Body of pancreas (tissue), 4 donors: Measurements from ENCODE around the gene CUL5. TPM values are rescaled to one million over a fixed set of nuclear protein-coding genes. Genes with fewer than 3 reads are reported as not detected.
"Not testable (repeated sequence)": the region's sequence is repeated elsewhere in the genome, so short reads cannot be mapped to it uniquely, and the experiment has no call there.

Experiments used
- ATAC-seq: fragments of 150-250 bp; one replicate; pipeline ENCODE4 v1.9.1; 2016
- DNase-seq, 4 donors: peaks; one replicate each; pipeline ENCODE4 v3.0.0-alpha.2; 2019
- H3K27ac ChIP-seq, 4 donors: fragments of 200-600 bp; sonication (generic); 1 replicate in 3 of 4; 2 replicates in 1 of 4; pipeline versions ENCODE4 v1.5.1 to v1.6.1; 2016 to 2019; ENCODE audit warnings: mild to moderate bottlenecking in 1 of 4, mixed read lengths in 1 of 4, moderate library complexity in 1 of 4
- H3K27me3 ChIP-seq, 2 donors: fragments of 200-600 bp; sonication (generic); one replicate each; pipeline ENCODE4 v1.6.0; 2016; ENCODE audit warnings: mild to moderate bottlenecking in 1 of 2
- H3K36me3 ChIP-seq, 2 donors: fragments of 200-600 bp; sonication (generic); replicated peaks in 1 of 2; 2 replicates each; pipeline ENCODE4 v1.5.1; 2016; ENCODE audit warnings: low read depth in 2 of 2; ENCODE audit not compliant: insufficient read depth in 1 of 2
- H3K4me1 ChIP-seq: fragments of 200-600 bp; sonication (generic); one replicate; pipeline ENCODE4 v1.6.0; 2016
- H3K4me3 ChIP-seq, 2 donors: fragments of 200-600 bp; sonication (generic); 1 replicate in 1 of 2; 2 replicates in 1 of 2; pipeline ENCODE4 v1.5.1; 2016 to 2019
- H3K9me3 ChIP-seq, 3 donors: fragments of 200-600 bp; sonication (generic); 1 replicate in 2 of 3; 2 replicates in 1 of 3; pipeline ENCODE4 v1.5.1; 2016
- POLR2A ChIP-seq, 3 donors: fragments of 450-650 bp; IDR thresholded peaks; one replicate each; pipeline ENCODE4 v1.6.1; 2016; ENCODE audit warnings: antibody characterized with exemption in 3 of 3, mild to moderate bottlenecking in 2 of 3
- WGBS, 2 donors: methylation state at CpG; one replicate each; pipeline ENCODE4 v1.1.5; 2017; 5-methylcytosine and 5-hydroxymethylcytosine counted together
- intact Hi-C: fragments of 100-400 bp; cut with DNase I; formaldehyde crosslinking; loops from one replicate; pipeline ENCODE4 v1.15.1; 2023
- total RNA-seq, 2 donors: library from RNA; depleted of rRNA; stranded (reverse); fragments of >200 nt; gene quantifications; one replicate each; pipeline ENCODE4 v1.1.0, GENCODE V29; 2016
- TF ChIP-seq, protein P1 (sequence below), 7 experiments: fragments of 450-650 bp in 4 of 7; fragments of 200-600 bp in 3 of 7; sonication (generic) in 3 of 7; IDR thresholded peaks; one replicate each; pipeline ENCODE4 v1.5.1; 2016 to 2019; ENCODE audit warnings: antibody characterized with exemption in 7 of 7

The CUL5 gene
- total RNA-seq, 2 donors from 2014 or later = 13.7 to 39.9 TPM

DNA sequence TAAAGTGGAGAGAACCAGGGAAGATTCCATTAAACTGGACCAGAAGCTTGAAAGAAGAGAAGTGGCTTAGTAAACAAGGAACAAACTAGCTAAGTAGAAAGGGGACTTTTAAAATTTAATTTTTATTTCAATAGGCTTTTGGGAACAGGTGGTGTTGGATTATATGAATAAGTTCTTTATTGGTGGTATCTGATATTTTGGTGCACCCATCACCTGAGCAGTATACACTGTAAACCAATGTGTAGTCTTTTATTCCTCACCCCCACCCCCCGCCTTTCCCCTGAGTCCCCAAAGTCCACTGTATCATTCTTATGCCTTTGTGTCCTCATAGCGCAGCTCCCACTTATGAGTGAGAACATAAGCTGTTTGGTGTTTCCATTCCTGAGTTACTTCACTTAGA is 120.1 kb downstream of the CUL5 start:
- DNase-seq (no peak), ATAC-seq (no peak)
- intact Hi-C loops = no loop called here
- H3K27me3 ChIP-seq = no peaks in the 10 kb centered on the region
- peaks cover 0 to 1% of the 10 kb centered on the region in 2 donors for H3K36me3 ChIP-seq
- WGBS, 2 donors = 95 to 96% methylated on average over 2 of the region's 2 CpGs
- peaks cover 46% of the 10 kb centered on the region for H3K4me1 ChIP-seq
- no peak overlapping the region for H3K27ac ChIP-seq
- no peaks in the 10 kb centered on the region for H3K9me3 ChIP-seq
- TF ChIP-seq, protein P1, sequence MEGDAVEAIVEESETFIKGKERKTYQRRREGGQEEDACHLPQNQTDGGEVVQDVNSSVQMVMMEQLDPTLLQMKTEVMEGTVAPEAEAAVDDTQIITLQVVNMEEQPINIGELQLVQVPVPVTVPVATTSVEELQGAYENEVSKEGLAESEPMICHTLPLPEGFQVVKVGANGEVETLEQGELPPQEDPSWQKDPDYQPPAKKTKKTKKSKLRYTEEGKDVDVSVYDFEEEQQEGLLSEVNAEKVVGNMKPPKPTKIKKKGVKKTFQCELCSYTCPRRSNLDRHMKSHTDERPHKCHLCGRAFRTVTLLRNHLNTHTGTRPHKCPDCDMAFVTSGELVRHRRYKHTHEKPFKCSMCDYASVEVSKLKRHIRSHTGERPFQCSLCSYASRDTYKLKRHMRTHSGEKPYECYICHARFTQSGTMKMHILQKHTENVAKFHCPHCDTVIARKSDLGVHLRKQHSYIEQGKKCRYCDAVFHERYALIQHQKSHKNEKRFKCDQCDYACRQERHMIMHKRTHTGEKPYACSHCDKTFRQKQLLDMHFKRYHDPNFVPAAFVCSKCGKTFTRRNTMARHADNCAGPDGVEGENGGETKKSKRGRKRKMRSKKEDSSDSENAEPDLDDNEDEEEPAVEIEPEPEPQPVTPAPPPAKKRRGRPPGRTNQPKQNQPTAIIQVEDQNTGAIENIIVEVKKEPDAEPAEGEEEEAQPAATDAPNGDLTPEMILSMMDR (IDR thresholded peaks at IDR 0.05) = no peak
- no peak for TF ChIP-seq POLR2A (IDR thresholded peaks at IDR 0.05)
- no peak overlapping the region for H3K4me3 ChIP-seq

DNA sequence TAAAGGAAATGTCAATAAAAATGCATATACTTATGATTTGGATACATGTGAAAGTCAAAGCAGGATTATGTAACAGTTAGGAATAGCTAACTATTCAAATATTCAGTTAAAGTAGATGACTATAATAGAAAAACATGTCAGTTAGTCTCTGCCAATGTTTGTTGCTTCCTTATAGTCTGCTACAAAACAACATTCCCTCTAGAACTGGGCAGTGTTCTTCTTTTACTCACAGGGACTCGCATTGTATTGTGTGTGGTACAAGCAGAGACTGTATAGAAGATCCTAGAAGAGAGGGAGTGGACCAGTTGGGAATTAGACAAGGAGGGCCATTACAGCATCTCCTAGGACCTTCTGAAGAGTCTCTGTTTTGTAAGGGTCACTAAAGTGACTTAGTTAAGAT is 123.3 kb downstream of the CUL5 start:
- peaks cover 0 to 3% of the 10 kb centered on the region in 2 donors for H3K36me3 ChIP-seq
- TF ChIP-seq, protein P1 (IDR thresholded peaks at IDR 0.05) = no peak
- TF ChIP-seq POLR2A (IDR thresholded peaks at IDR 0.05) = no peak
- H3K9me3 ChIP-seq = no peaks in the 10 kb centered on the region

DNA sequence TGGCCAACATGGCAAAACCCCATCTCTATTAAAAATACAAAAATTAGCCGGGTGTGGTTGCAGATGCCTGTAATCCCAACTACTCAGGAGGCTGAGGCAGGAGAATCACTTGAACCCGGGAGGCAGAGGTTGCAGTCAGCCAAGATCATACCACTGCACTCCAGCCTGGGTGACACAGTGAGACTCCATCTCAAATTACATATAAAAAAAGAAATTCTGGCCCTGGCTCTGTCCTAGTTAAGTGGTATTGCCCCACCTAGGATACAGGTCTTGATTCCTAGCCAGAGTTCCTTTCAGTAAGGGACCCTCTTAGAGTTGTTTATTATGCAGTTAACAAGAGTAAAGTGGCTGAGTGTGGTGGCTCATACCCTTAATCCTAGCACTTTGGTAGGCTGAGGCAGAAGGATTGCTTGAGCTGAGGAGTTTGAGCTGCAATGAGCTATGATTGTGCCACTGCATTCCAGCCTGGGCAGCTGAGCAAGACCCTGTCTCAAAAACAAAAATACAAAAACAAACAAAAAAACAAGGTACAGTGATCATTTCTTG is 124.4 kb downstream of the CUL5 start:
- ATAC-seq, intact Hi-C loops, H3K27ac ChIP-seq, H3K9me3 ChIP-seq, DNase-seq, H3K4me3 ChIP-seq, H3K27me3 ChIP-seq, H3K36me3 ChIP-seq: not testable (repeated sequence)
- 93 to 94% methylated on average over 2 of the region's 2 CpGs for WGBS, 2 donors
- peaks cover 15% of the 10 kb centered on the region for H3K4me1 ChIP-seq

More for the DNA sequence above, 123.3 kb downstream of the CUL5 start:
- peaks cover 24% of the 10 kb centered on the region for H3K4me1 ChIP-seq
- H3K27me3 ChIP-seq = no peaks in the 10 kb centered on the region
- intact Hi-C loops = no loop called here
- peak overlapping the region in 2 of 4 donors; percentile 18 to 34 for H3K27ac ChIP-seq
- H3K4me3 ChIP-seq = no peak overlapping the region
- DNase-seq (no peak), ATAC-seq (peak; percentile 53)
- WGBS, 2 donors = 59 to 84% methylated on average over 1 of the region's 1 CpG

- intact Hi-C loops = no loop called here
- Histone ChIP-seq H3K27ac (no peak overlapping the region), H3K27me3 (no peaks in the 10 kb centered on the region), H3K36me3 (peaks cover 0 to 6% of the 10 kb centered on the region in 2 donors), H3K9me3 (no peaks in the 10 kb centered on the region), H3K4me3 (no peak overlapping the region), H3K4me1 (peaks cover 13% of the 10 kb centered on the region)
- no peak for DNase-seq
- no peak for ATAC-seq
- TF ChIP-seq, protein P1 (IDR thresholded peaks at IDR 0.05) = no peak
- no peak for TF ChIP-seq POLR2A (IDR thresholded peaks at IDR 0.05)
- 72 to 74% methylated on average over 2 of the region's 2 CpGs for WGBS, 2 donors
These were observed 127.3 kb downstream of the CUL5 start for GRCh38 chr11:108135845-108136544.

GRCh38 chr11:108137212-108137611 is 128.5 kb downstream of the CUL5 start:
- H3K36me3 ChIP-seq = peaks cover 0 to 9% of the 10 kb centered on the region in 2 donors
- ATAC-seq = no peak

More at GRCh38 chr11:108137212-108137611, 128.5 kb downstream of the CUL5 start:
- intact Hi-C loops = no loop called here
- no peaks in the 10 kb centered on the region for H3K9me3 ChIP-seq
- H3K27me3 ChIP-seq = no peaks in the 10 kb centered on the region
- no peak overlapping the region for H3K4me3 ChIP-seq
- TF ChIP-seq POLR2A (IDR thresholded peaks at IDR 0.05) = no peak
- TF ChIP-seq, protein P1 (IDR thresholded peaks at IDR 0.05) = no peak
- peaks cover 11% of the 10 kb centered on the region for H3K4me1 ChIP-seq
- no peak for DNase-seq
- 93 to 96% methylated on average over 1 of the region's 1 CpG for WGBS, 2 donors
- H3K27ac ChIP-seq = no peak overlapping the region
